GM19395 (cell line): ENCODE measurements around the gene CDC42EP5.
"Not testable (repeated sequence)": the region's sequence is repeated elsewhere in the genome, so short reads cannot be mapped to it uniquely, and the experiment has no call there.

Experiments
- ATAC-seq: cut with Tn5 transposase; IDR thresholded peaks from one replicate; pipeline ENCODE4 v1.9.1; 2021; ENCODE audit warnings: mild to moderate bottlenecking, moderate library complexity; ENCODE audit not compliant: unreplicated experiment

Gene CDC42EP5

GRCh38 chr19:54473071-54473891 lies at the start of gene CDC42EP5:
CDC42EP5 (minus strand) TSS chr19:54473296; CDS start chr19:54465547, 7,749 bp downstream.
- no peak for ATAC-seq

- no peak for ATAC-seq
Measured at GRCh38 chr19:54521860-54522513, 48.9 kb upstream of the CDC42EP5 start.

- ATAC-seq = no peak
Measured at GRCh38 chr19:54521022-54521859, 48.1 kb upstream of the CDC42EP5 start.

GRCh38 chr19:54518844-54519243 lies 45.7 kb upstream of the CDC42EP5 start:
- ATAC-seq = no peak

GRCh38 chr19:54517483-54517882 lies 44.4 kb upstream of the CDC42EP5 start:
- no peak for ATAC-seq

- no peak for ATAC-seq
Measured at GRCh38 chr19:54515156-54515555, 42.1 kb upstream of the CDC42EP5 start.

- ATAC-seq = not testable (repeated sequence)
Measured at GRCh38 chr19:54509200-54509940, 36.3 kb upstream of the CDC42EP5 start.

GRCh38 chr19:54508487-54508886 lies 35.4 kb upstream of the CDC42EP5 start:
- ATAC-seq = not testable (repeated sequence)

- ATAC-seq = no peak
Measured at GRCh38 chr19:54507824-54508223, 34.7 kb upstream of the CDC42EP5 start.

- ATAC-seq = not testable (repeated sequence)
Measured at GRCh38 chr19:54507038-54507717, 34.1 kb upstream of the CDC42EP5 start.

GRCh38 chr19:54506079-54506478 lies 33.0 kb upstream of the CDC42EP5 start:
- no peak for ATAC-seq

GRCh38 chr19:54505542-54505941 lies 32.4 kb upstream of the CDC42EP5 start:
- ATAC-seq = not testable (repeated sequence)

- no peak for ATAC-seq
Measured at GRCh38 chr19:54502518-54503048, 29.5 kb upstream of the CDC42EP5 start, which contains the start of gene LAIR2. LAIR2 (plus strand) TSS chr19:54502831; CDS start chr19:54502919, 88 bp downstream.

- ATAC-seq = not testable (repeated sequence)
Measured at GRCh38 chr19:54498451-54498772, 25.3 kb upstream of the CDC42EP5 start.

- ATAC-seq = not testable (repeated sequence)
Measured at GRCh38 chr19:54497747-54498450, 24.8 kb upstream of the CDC42EP5 start.

GRCh38 chr19:54495284-54495683 lies 22.2 kb upstream of the CDC42EP5 start:
- ATAC-seq = not testable (repeated sequence)

- ATAC-seq = no peak
Measured at GRCh38 chr19:54493967-54494585, 21.0 kb upstream of the CDC42EP5 start.

- ATAC-seq = not testable (repeated sequence)
Measured at GRCh38 chr19:54493056-54493455, 20.0 kb upstream of the CDC42EP5 start.

GRCh38 chr19:54492568-54492967 lies 19.5 kb upstream of the CDC42EP5 start:
- ATAC-seq = no peak
